GM12878 (cell line): Measurements from ENCODE around the gene DGKQ. TPM values are rescaled to one million over a fixed set of nuclear protein-coding genes. Genes with fewer than 3 reads are reported as not detected.

ENCODE experiments used
- ATAC-seq: fragments of 200-7000 bp; cut with Tn5 transposase; 3 replicates; pipeline ENCODE4 v1.9.1; 2020; ENCODE audit warnings: mild to moderate bottlenecking, moderate library complexity
- BruUV-seq: library from RNA; stranded (reverse); fragments of 400-500 nt; replicated peaks from 2 replicates; lab custom pipeline; 2021; lab: Mats Ljungman, UMichigan
- CTCF ChIA-PET: fragments of 300-600 bp; sonication (Branson Sonifier 250); formaldehyde crosslinking; extraction: SDS; loops from one replicate; lab custom pipeline; 2021; ENCODE audit warnings: inconsistent platforms; lab: Yijun Ruan, JAX
- POLR2A ChIA-PET: fragments of 350-600 bp; formaldehyde crosslinking; extraction: SDS; loops from one replicate; lab custom pipeline; 2021; ENCODE audit warnings: inconsistent platforms; lab: Charles Lee
- RAD21 ChIA-PET: fragments of 300-600 bp; sonication (Branson Sonifier 250); formaldehyde crosslinking; loops from one replicate; lab custom pipeline; 2023; ENCODE audit warnings: antibody characterized with exemption; ENCODE audit not compliant: unreplicated experiment; lab: Charles Lee
- SMC1A ChIA-PET: fragments of 300-600 bp; sonication (Branson Sonifier 250); formaldehyde crosslinking; loops from one replicate; lab custom pipeline; 2023; ENCODE audit not compliant: unreplicated experiment, uncharacterized antibody; lab: Charles Lee
- DNase-seq: peaks from one replicate; pipeline ENCODE4 v3.0.0-alpha.2; 2011; ENCODE audit warnings: low read depth, low spot score
- FAIRE-seq: peaks from 3 replicates; lab custom pipeline; 2011; peaks lifted over from hg19 to GRCh38; lab: Jason Lieb, UNC
- H2AFZ ChIP-seq: 2 replicates; pipeline ENCODE4 v1.6.0; 2011; ENCODE audit warnings: low read depth, low read length, control low read depth; ENCODE audit not compliant: control insufficient read depth
- H3K27ac ChIP-seq: 2 replicates; pipeline ENCODE4 v1.5.1; 2011; ENCODE audit warnings: control low read depth; ENCODE audit not compliant: control insufficient read depth, insufficient read depth
- H3K27me3 ChIP-seq, 2 experiments: replicated peaks in 1 of 2; 2 replicates each; pipeline versions ENCODE4 v1.6.0 to v1.6.1; 2011; ENCODE audit warnings: low read length in 1 of 2; ENCODE audit not compliant: control insufficient read depth in 2 of 2, insufficient read depth in 2 of 2
- H3K36me3 ChIP-seq, 2 experiments: 2 replicates each; pipeline ENCODE4 v1.5.1; 2011; ENCODE audit warnings: low read length in 1 of 2; ENCODE audit not compliant: control insufficient read depth in 2 of 2, insufficient read depth in 2 of 2
- H3K4me1 ChIP-seq: 2 replicates; pipeline ENCODE4 v1.6.1; 2011; ENCODE audit warnings: mild to moderate bottlenecking, low read length, moderate library complexity, mixed read lengths; ENCODE audit not compliant: control insufficient read depth, insufficient read depth
- H3K4me2 ChIP-seq: 2 replicates; pipeline ENCODE4 v1.6.0; 2011; ENCODE audit warnings: control low read depth; ENCODE audit not compliant: control insufficient read depth, insufficient read depth
- H3K4me3 ChIP-seq: fragments of 200-600 bp; sonication (generic); 2 replicates; pipeline ENCODE4 v1.5.1; 2016
- H3K79me2 ChIP-seq: 2 replicates; pipeline ENCODE4 v1.6.0; 2011; ENCODE audit warnings: low read length; ENCODE audit not compliant: control insufficient read depth, insufficient read depth
- H3K9ac ChIP-seq: 2 replicates; pipeline ENCODE4 v1.8.0; 2011; ENCODE audit warnings: low read length, control low read depth, mixed read lengths; ENCODE audit not compliant: control insufficient read depth, insufficient read depth
- H3K9me3 ChIP-seq: replicated peaks from 3 replicates; pipeline ENCODE4 v1.5.1; 2011; ENCODE audit warnings: mild to moderate bottlenecking, low read length; ENCODE audit not compliant: control insufficient read depth, insufficient read depth
- H4K20me1 ChIP-seq: 2 replicates; pipeline ENCODE4 v1.6.0; 2011; ENCODE audit not compliant: control insufficient read depth, insufficient read depth
- ASH2L ChIP-seq: fragments of 300-600, 200-600 bp; sonication (generic); IDR thresholded peaks from 2 replicates; pipeline ENCODE4 v1.6.1; 2017; ENCODE audit warnings: low read depth, mild to moderate bottlenecking, borderline replicate concordance
- BRCA1 ChIP-seq: IDR thresholded peaks from 2 replicates; pipeline ENCODE4 v1.6.1; 2011; ENCODE audit warnings: low read depth, low read length, improper control_type of control experiment
- CBFB ChIP-seq: IDR thresholded peaks from 2 replicates; pipeline ENCODE4 v1.6.1; 2016; ENCODE audit warnings: antibody characterized with exemption, low read depth
- CHD2 ChIP-seq: IDR thresholded peaks from 2 replicates; pipeline ENCODE4 v1.6.1; 2011; ENCODE audit warnings: low read depth, low read length, improper control_type of control experiment, borderline replicate concordance
- EED ChIP-seq: sonication (generic); IDR thresholded peaks from 2 replicates; pipeline ENCODE4 v1.6.1; 2016; ENCODE audit warnings: antibody characterized with exemption, low read depth
- GATAD2B ChIP-seq: fragments of 450-650 bp; conservative IDR thresholded peaks from 2 replicates; pipeline ENCODE4 v1.6.1; 2017; ENCODE audit warnings: low read depth, mild to moderate bottlenecking, moderate library complexity
- HDAC6 ChIP-seq: fragments of 200-600 bp; sonication (generic); IDR thresholded peaks from one replicate; pipeline ENCODE4 v1.8.0; 2017; ENCODE audit warnings: antibody characterized with exemption; ENCODE audit not compliant: unreplicated experiment
- IKZF2 ChIP-seq, 2 experiments: fragments of 450-650 bp; IDR thresholded peaks; 2 replicates each; pipeline ENCODE4 v1.6.1; 2017; ENCODE audit warnings: mild to moderate bottlenecking in 2 of 2, moderate library complexity in 2 of 2
- IRF4 ChIP-seq: IDR thresholded peaks from 2 replicates; pipeline ENCODE4 v1.6.1; 2011; ENCODE audit warnings: low read depth, low read length
- NFIC ChIP-seq: IDR thresholded peaks from 2 replicates; pipeline ENCODE4 v1.6.1; 2012; ENCODE audit warnings: low read depth, mild to moderate bottlenecking, inconsistent platforms, low read length, moderate library complexity
- NFYB ChIP-seq: IDR thresholded peaks from 2 replicates; pipeline ENCODE4 v1.6.1; 2011; ENCODE audit warnings: low read depth, mild to moderate bottlenecking, low read length, improper control_type of control experiment, moderate library complexity; ENCODE audit not compliant: insufficient read depth
- POLR2AphosphoS2 ChIP-seq: IDR thresholded peaks from 2 replicates; pipeline ENCODE4 v1.6.1; 2011; ENCODE audit warnings: low read depth, mild to moderate bottlenecking, low read length, improper control_type of control experiment, moderate library complexity
- RAD51 ChIP-seq: fragments of 450-650 bp; IDR thresholded peaks from 2 replicates; pipeline ENCODE4 v1.6.1; 2016; ENCODE audit warnings: moderate library complexity, mild to moderate bottlenecking, inconsistent platforms
- RUNX3 ChIP-seq: IDR thresholded peaks from 2 replicates; pipeline ENCODE4 v1.6.1; 2012; ENCODE audit warnings: low read length, inconsistent platforms
- TAF1 ChIP-seq: IDR thresholded peaks from 2 replicates; pipeline ENCODE4 v1.6.1; 2011; ENCODE audit warnings: mild to moderate bottlenecking, low read depth, low read length, borderline replicate concordance
- WGBS: methylation state at CpG from one replicate; pipeline ENCODE4 v1.1.6; 2016; ENCODE audit warnings: low lambda C conversion rate; ENCODE audit not compliant: insufficient replicate concordance, insufficient coverage; ENCODE audit errors: missing lambda C conversion rate; 5-methylcytosine and 5-hydroxymethylcytosine counted together
- in situ Hi-C: fragments of 300-500 bp; cut with MboI; formaldehyde crosslinking; loops from 9 replicates; pipeline ENCODE4 v1.14.3; 2018; ENCODE audit warnings: mixed read lengths
- intact Hi-C: fragments of 100-400 bp; cut with micrococcal nuclease; formaldehyde crosslinking; loops from one replicate; pipeline ENCODE4 v1.14.2; 2022; ENCODE audit not compliant: unreplicated experiment
- polyA plus RNA-seq, 11 experiments: library from polyadenylated mRNA; depleted of rRNA in 4 of 11; unstranded in 6 of 11; stranded (reverse) in 5 of 11; fragments of >200 nt; fragmentation: Nextera tagmentation in 4 of 11; fragmentation: Illumina TruSeq in 1 of 11; extraction: Ambion mirVana in 4 of 11; extraction: Trizol in 1 of 11; gene quantifications; 1 replicate in 1 of 11; 2 replicates in 10 of 11; pipeline versions ENCODE4 v1.2.1 to v1.2.3, GENCODE V29; 2011 to 2016; ENCODE audit warnings: inconsistent platforms in 2 of 11, missing spikeins in 2 of 11, low read depth in 1 of 11
- total RNA-seq, 4 experiments: library from RNA; depleted of rRNA in 3 of 4; stranded (reverse); fragments of >200 nt in 3 of 4; fragmentation: Illumina TruSeq in 1 of 4; extraction: Trizol in 1 of 4; gene quantifications; 2 replicates each; pipeline versions ENCODE4 v1.2.1 to v1.2.3, GENCODE V29; 2013 to 2021
- TF ChIP-seq, protein P1 (sequence below): fragments of 450-650 bp; IDR thresholded peaks from 2 replicates; pipeline ENCODE4 v1.6.1; 2016; ENCODE audit warnings: mild to moderate bottlenecking
- TF ChIP-seq, protein P2 (sequence below): fragments of 450-650 bp; formaldehyde crosslinking; IDR thresholded peaks from 2 replicates; pipeline ENCODE4 v1.4.0; 2020; ENCODE audit warnings: mild to moderate bottlenecking, moderate library complexity

The DGKQ gene
- total and polyA plus RNA-seq, 10 of the 15 experiments (the other 5 are each of a cell fraction or from before 2014, with no cell fraction given): 0.11 to 10.5 (median 1.4) TPM

DNA sequence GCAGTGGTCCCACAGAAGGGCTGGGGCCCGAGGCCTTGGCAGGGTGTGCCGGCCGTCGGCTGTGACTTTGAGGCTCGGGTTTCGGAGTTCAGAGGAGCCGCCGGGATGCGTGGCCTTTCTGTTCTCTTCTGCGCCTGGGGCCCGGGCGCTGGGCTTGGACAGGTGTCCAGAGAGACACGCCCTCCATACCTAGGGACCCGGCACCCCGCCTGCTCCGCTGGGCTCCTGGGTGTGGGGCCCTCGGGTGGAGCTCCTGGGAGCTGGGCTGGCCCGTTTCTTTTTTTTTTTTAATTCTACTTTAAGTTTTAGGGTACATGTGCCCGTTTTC is 49.3 kb upstream of the DGKQ start:
- no peak for FAIRE-seq
- ChIA-PET RAD21 (no interaction called here), SMC1A (no interaction called here), CTCF (no interaction called here), POLR2A (no interaction called here)
- Histone ChIP-seq H4K20me1 (no peaks in the 10 kb centered on the region), H2AFZ (no peak overlapping the region), H3K9ac (no peak overlapping the region), H3K27ac (no peak overlapping the region), H3K9me3 (no peaks in the 10 kb centered on the region), H3K4me1 (peaks cover 17% of the 10 kb centered on the region), H3K4me3 (no peak overlapping the region), H3K4me2 (no peak overlapping the region), H3K27me3 (no peaks in the 10 kb centered on the region), H3K36me3 (no peaks in the 10 kb centered on the region), H3K79me2 (no peaks in the 10 kb centered on the region)
- no TSS peak for BruUV-seq
- no peak for DNase-seq
- TF ChIP-seq NFYB (no peak), RAD51 (no peak), NFIC (no peak), RUNX3 (no peak), BRCA1 (no peak), TAF1 (no peak), CBFB (no peak), HDAC6 (no peak), EED (no peak), IRF4 (no peak), ASH2L (no peak), GATAD2B (no peak), CHD2 (no peak), IKZF2 (IDR thresholded peaks at IDR 0.05) (no peak), POLR2AphosphoS2 (no peak)
- TF ChIP-seq, protein P1, sequence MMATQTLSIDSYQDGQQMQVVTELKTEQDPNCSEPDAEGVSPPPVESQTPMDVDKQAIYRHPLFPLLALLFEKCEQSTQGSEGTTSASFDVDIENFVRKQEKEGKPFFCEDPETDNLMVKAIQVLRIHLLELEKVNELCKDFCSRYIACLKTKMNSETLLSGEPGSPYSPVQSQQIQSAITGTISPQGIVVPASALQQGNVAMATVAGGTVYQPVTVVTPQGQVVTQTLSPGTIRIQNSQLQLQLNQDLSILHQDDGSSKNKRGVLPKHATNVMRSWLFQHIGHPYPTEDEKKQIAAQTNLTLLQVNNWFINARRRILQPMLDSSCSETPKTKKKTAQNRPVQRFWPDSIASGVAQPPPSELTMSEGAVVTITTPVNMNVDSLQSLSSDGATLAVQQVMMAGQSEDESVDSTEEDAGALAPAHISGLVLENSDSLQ: no peak
- TF ChIP-seq, protein P2, sequence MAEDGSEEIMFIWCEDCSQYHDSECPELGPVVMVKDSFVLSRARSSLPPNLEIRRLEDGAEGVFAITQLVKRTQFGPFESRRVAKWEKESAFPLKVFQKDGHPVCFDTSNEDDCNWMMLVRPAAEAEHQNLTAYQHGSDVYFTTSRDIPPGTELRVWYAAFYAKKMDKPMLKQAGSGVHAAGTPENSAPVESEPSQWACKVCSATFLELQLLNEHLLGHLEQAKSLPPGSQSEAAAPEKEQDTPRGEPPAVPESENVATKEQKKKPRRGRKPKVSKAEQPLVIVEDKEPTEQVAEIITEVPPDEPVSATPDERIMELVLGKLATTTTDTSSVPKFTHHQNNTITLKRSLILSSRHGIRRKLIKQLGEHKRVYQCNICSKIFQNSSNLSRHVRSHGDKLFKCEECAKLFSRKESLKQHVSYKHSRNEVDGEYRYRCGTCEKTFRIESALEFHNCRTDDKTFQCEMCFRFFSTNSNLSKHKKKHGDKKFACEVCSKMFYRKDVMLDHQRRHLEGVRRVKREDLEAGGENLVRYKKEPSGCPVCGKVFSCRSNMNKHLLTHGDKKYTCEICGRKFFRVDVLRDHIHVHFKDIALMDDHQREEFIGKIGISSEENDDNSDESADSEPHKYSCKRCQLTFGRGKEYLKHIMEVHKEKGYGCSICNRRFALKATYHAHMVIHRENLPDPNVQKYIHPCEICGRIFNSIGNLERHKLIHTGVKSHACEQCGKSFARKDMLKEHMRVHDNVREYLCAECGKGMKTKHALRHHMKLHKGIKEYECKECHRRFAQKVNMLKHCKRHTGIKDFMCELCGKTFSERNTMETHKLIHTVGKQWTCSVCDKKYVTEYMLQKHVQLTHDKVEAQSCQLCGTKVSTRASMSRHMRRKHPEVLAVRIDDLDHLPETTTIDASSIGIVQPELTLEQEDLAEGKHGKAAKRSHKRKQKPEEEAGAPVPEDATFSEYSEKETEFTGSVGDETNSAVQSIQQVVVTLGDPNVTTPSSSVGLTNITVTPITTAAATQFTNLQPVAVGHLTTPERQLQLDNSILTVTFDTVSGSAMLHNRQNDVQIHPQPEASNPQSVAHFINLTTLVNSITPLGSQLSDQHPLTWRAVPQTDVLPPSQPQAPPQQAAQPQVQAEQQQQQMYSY: no peak
- intact Hi-C loops (no loop called here), in situ Hi-C loops (no loop called here)
- WGBS: 62% methylated on average over 19 of the region's 19 CpGs
- no peak for ATAC-seq
